H1 (cell line): Measurements from ENCODE around the gene APOC1. TPM values are rescaled to one million over a fixed set of nuclear protein-coding genes. Genes with fewer than 3 reads are reported as not detected.

Source experiments
- CTCF ChIA-PET: fragments of 300-600 bp; sonication (Branson Sonifier 250); formaldehyde crosslinking; loops from one replicate; lab custom pipeline; 2021; ENCODE audit not compliant: partially characterized antibody; lab: Charles Lee
- POLR2A ChIA-PET: fragments of 300-600 bp; sonication (Branson Sonifier 250); formaldehyde crosslinking; loops from one replicate; lab custom pipeline; 2021; ENCODE audit warnings: inconsistent platforms; ENCODE audit not compliant: partially characterized antibody; lab: Charles Lee
- DNase-seq, 2 experiments: peaks; one replicate each; pipeline versions ENCODE4 v3.0.0 to v3.0.0-alpha.2; 2010 to 2022; ENCODE audit warnings: low spot score in 2 of 2, low read depth in 1 of 2, mixed read lengths in 1 of 2
- FAIRE-seq: peaks from 2 replicates; lab custom pipeline; 2011; peaks lifted over from hg19 to GRCh38; lab: Jason Lieb, UNC
- H2AFZ ChIP-seq: 2 replicates; pipeline ENCODE4 v1.8.1; 2012; ENCODE audit warnings: low read length, inconsistent platforms
- H2AK5ac ChIP-seq: 2 replicates; pipeline ENCODE4 v1.6.1; 2013; ENCODE audit warnings: low read depth, low read length
- H2BK120ac ChIP-seq: replicated peaks from 2 replicates; pipeline ENCODE3; 2013; ENCODE audit warnings: low read depth, low read length, inconsistent platforms
- H2BK12ac ChIP-seq: 2 replicates; pipeline ENCODE4 v1.6.1; 2013; ENCODE audit warnings: low read depth, low read length
- H2BK15ac ChIP-seq: 2 replicates; pipeline ENCODE4 v1.6.1; 2013; ENCODE audit warnings: low read length
- H2BK20ac ChIP-seq: 2 replicates; pipeline ENCODE4 v1.6.1; 2013; ENCODE audit warnings: low read length
- H2BK5ac ChIP-seq: 2 replicates; pipeline ENCODE4 v1.6.1; 2013; ENCODE audit warnings: low read depth, low read length
- H3K14ac ChIP-seq: 2 replicates; pipeline ENCODE4 v1.6.1; 2013; ENCODE audit warnings: inconsistent platforms; ENCODE audit not compliant: insufficient read length
- H3K18ac ChIP-seq: 2 replicates; pipeline ENCODE4 v1.6.1; 2013; ENCODE audit warnings: low read length; ENCODE audit errors: extremely low read depth
- H3K23ac ChIP-seq: 2 replicates; pipeline ENCODE4 v1.6.1; 2013; ENCODE audit warnings: inconsistent platforms; ENCODE audit not compliant: insufficient read length
- H3K23me2 ChIP-seq: 2 replicates; pipeline ENCODE4 v1.6.1; 2013; ENCODE audit warnings: low read depth, low read length
- H3K27ac ChIP-seq: 2 replicates; pipeline ENCODE4 v1.6.1; 2011; ENCODE audit warnings: low read depth, low read length, inconsistent platforms
- H3K27me3 ChIP-seq, 4 experiments: replicated peaks in 1 of 4; 1 replicate in 1 of 4; 2 replicates in 3 of 4; pipeline versions ENCODE4 v1.6.1 to v1.8.1; 2011 to 2013; ENCODE audit warnings: low read length in 3 of 4, mild to moderate bottlenecking in 3 of 4, inconsistent platforms in 2 of 4, mixed read lengths in 2 of 4, moderate library complexity in 1 of 4; ENCODE audit not compliant: control insufficient read depth in 3 of 4, insufficient read depth in 3 of 4; ENCODE audit errors: extremely low read depth in 1 of 4
- H3K36me3 ChIP-seq, 4 experiments: 2 replicates each; pipeline versions ENCODE4 v1.6.1 to v1.8.1; 2011 to 2013; ENCODE audit warnings: mild to moderate bottlenecking in 4 of 4, low read length in 3 of 4, moderate library complexity in 2 of 4, control low read depth in 1 of 4, inconsistent platforms in 1 of 4; ENCODE audit not compliant: insufficient read depth in 4 of 4, control insufficient read depth in 2 of 4
- H3K4ac ChIP-seq: replicated peaks from 2 replicates; pipeline ENCODE3; 2013; ENCODE audit warnings: low read length, low read depth, mixed read lengths, inconsistent platforms; ENCODE audit not compliant: insufficient read length
- H3K4me1 ChIP-seq, 4 experiments: replicated peaks in 1 of 4; 1 replicate in 1 of 4; 2 replicates in 3 of 4; pipeline versions ENCODE4 v1.6.1 to v1.8.1; 2011 to 2013; ENCODE audit warnings: low read length in 3 of 4, inconsistent platforms in 2 of 4, mixed read lengths in 1 of 4; ENCODE audit not compliant: insufficient read depth in 4 of 4, control insufficient read depth in 3 of 4
- H3K4me2 ChIP-seq, 2 experiments: 2 replicates each; pipeline versions ENCODE4 v1.6.1 to v1.8.1; 2011 to 2013; ENCODE audit warnings: low read depth in 2 of 2, low read length in 2 of 2, control low read depth in 1 of 2, inconsistent platforms in 1 of 2, mild to moderate bottlenecking in 1 of 2; ENCODE audit not compliant: insufficient read depth in 1 of 2
- H3K4me3 ChIP-seq, 4 experiments: fragments of 200-600, 300-600 bp in 1 of 4; sonication (generic), shearing (Covaris generic), sonication (Bioruptor Twin) in 1 of 4; 2 replicates each; pipeline versions ENCODE4 v1.5.1 to v1.8.1; 2011 to 2016; ENCODE audit warnings: low read length in 4 of 4, low read depth in 3 of 4, control low read depth in 2 of 4, inconsistent platforms in 2 of 4, mild to moderate bottlenecking in 2 of 4, mixed read lengths in 1 of 4, moderate library complexity in 1 of 4; ENCODE audit not compliant: insufficient read depth in 2 of 4; ENCODE audit errors: extremely low read depth in 1 of 4
- H3K56ac ChIP-seq: replicated peaks from 2 replicates; pipeline ENCODE3; 2013; ENCODE audit warnings: low read depth, mild to moderate bottlenecking, mixed read lengths, low read length, inconsistent platforms; ENCODE audit not compliant: insufficient read length
- H3K79me1 ChIP-seq: 2 replicates; pipeline ENCODE4 v1.6.1; 2013; ENCODE audit warnings: low read depth, low read length, control low read depth
- H3K79me2 ChIP-seq, 2 experiments: 2 replicates each; pipeline versions ENCODE4 v1.6.1 to v1.8.1; 2012 to 2013; ENCODE audit warnings: low read length in 2 of 2, mild to moderate bottlenecking in 2 of 2, inconsistent platforms in 1 of 2; ENCODE audit not compliant: insufficient read depth in 2 of 2, control insufficient read depth in 1 of 2
- H3K9ac ChIP-seq, 4 experiments: replicated peaks in 1 of 4; 1 replicate in 1 of 4; 2 replicates in 3 of 4; pipeline versions ENCODE4 v1.6.1 to v1.8.1; 2011 to 2013; ENCODE audit warnings: low read depth in 3 of 4, low read length in 3 of 4, control low read depth in 2 of 4, mild to moderate bottlenecking in 2 of 4, moderate library complexity in 2 of 4, inconsistent platforms in 1 of 4; ENCODE audit errors: extremely low read depth in 1 of 4
- H3K9me3 ChIP-seq, 2 experiments: 2 replicates each; pipeline versions ENCODE4 v1.6.1 to v1.8.1; 2012 to 2013; ENCODE audit warnings: mild to moderate bottlenecking in 2 of 2, moderate library complexity in 2 of 2, control low read depth in 1 of 2, inconsistent platforms in 1 of 2, low read depth in 1 of 2, low read length in 1 of 2, mixed read lengths in 1 of 2; ENCODE audit not compliant: insufficient read depth in 2 of 2
- H4K20me1 ChIP-seq, 2 experiments: replicated peaks in 1 of 2; 2 replicates each; pipeline versions ENCODE3 to v1.8.1; 2011 to 2013; ENCODE audit warnings: inconsistent platforms in 2 of 2, low read length in 2 of 2, mild to moderate bottlenecking in 1 of 2; ENCODE audit not compliant: insufficient read depth in 2 of 2, control insufficient read depth in 1 of 2
- H4K5ac ChIP-seq: 2 replicates; pipeline ENCODE4 v1.6.1; 2013; ENCODE audit warnings: low read length, low read depth, mixed read lengths, inconsistent platforms; ENCODE audit not compliant: insufficient read length
- H4K8ac ChIP-seq: 2 replicates; pipeline ENCODE4 v1.8.0; 2013; ENCODE audit warnings: mild to moderate bottlenecking, moderate library complexity, low read length, inconsistent platforms; ENCODE audit not compliant: insufficient read depth; ENCODE audit errors: extremely low read depth
- H4K91ac ChIP-seq: replicated peaks from 2 replicates; pipeline ENCODE3; 2013; ENCODE audit warnings: low read length, mixed read lengths, inconsistent platforms; ENCODE audit not compliant: insufficient read length
- BCL11A ChIP-seq, 2 experiments: IDR thresholded peaks; one replicate each; pipeline ENCODE4 v1.6.1; 2011; ENCODE audit warnings: low read depth in 2 of 2, low read length in 2 of 2, mild to moderate bottlenecking in 2 of 2
- CBX8 ChIP-seq: fragments of 300-800, 300-1000 bp; sonication (generic); IDR thresholded peaks from 2 replicates; pipeline ENCODE4 v1.7.1; 2016; ENCODE audit warnings: low read depth, low read length, borderline replicate concordance
- CEBPB ChIP-seq: IDR thresholded peaks from 2 replicates; pipeline ENCODE4 v1.6.1; 2012; ENCODE audit warnings: low read depth, low read length
- CTBP2 ChIP-seq: IDR thresholded peaks from 2 replicates; pipeline ENCODE4 v1.7.0; 2011; ENCODE audit warnings: borderline replicate concordance, mild to moderate bottlenecking, moderate library complexity, mixed read lengths, low read length; ENCODE audit not compliant: insufficient read depth, insufficient read length
- HDAC6 ChIP-seq: IDR thresholded peaks from one replicate; pipeline ENCODE4 v1.7.1; 2012; ENCODE audit warnings: low read depth, mild to moderate bottlenecking, inconsistent platforms, low read length, moderate library complexity
- POLR2AphosphoS5 ChIP-seq: IDR thresholded peaks from 2 replicates; pipeline ENCODE4 v1.6.1; 2011; ENCODE audit warnings: low read depth, low read length
- RNF2 ChIP-seq: fragments of 200-900, 300-1000 bp; sonication (generic); IDR thresholded peaks from 2 replicates; pipeline ENCODE4 v1.7.1; 2016; ENCODE audit warnings: borderline replicate concordance, low read depth, mild to moderate bottlenecking, antibody characterized with exemption, low read length; ENCODE audit not compliant: poor library complexity, severe bottlenecking; ENCODE audit errors: missing control alignments
- SIN3A ChIP-seq, 2 experiments: IDR thresholded peaks in 1 of 2; conservative IDR thresholded peaks in 1 of 2; 2 replicates each; pipeline ENCODE4 v1.6.1; 2011 to 2012; ENCODE audit warnings: low read length in 2 of 2, improper control_type of control experiment in 1 of 2, low read depth in 1 of 2, mild to moderate bottlenecking in 1 of 2
- SIX5 ChIP-seq: IDR thresholded peaks from 2 replicates; pipeline ENCODE4 v1.6.1; 2011; ENCODE audit warnings: mild to moderate bottlenecking, low read depth, low read length
- ZNF274 ChIP-seq: IDR thresholded peaks from 2 replicates; pipeline ENCODE4 v1.7.0; 2012; ENCODE audit warnings: low read length, borderline replicate concordance; ENCODE audit errors: extremely low read depth
- WGBS, 2 experiments: shearing (Covaris generic) in 1 of 2; methylation state at CpG; one replicate each; pipeline versions ENCODE4 v1.1.6 to v1.1.7; 2013 to 2015; ENCODE audit warnings: low lambda C conversion rate in 2 of 2, mixed read lengths in 2 of 2, inconsistent platforms in 1 of 2, low coverage in 1 of 2, missing lambda C conversion rate in 1 of 2; ENCODE audit not compliant: insufficient replicate concordance in 2 of 2, insufficient coverage in 1 of 2, insufficient read length in 1 of 2; ENCODE audit errors: extremely low coverage in 1 of 2, missing lambda C conversion rate in 1 of 2; 5-methylcytosine and 5-hydroxymethylcytosine counted together
- polyA plus RNA-seq, 7 experiments: library from polyadenylated mRNA; depleted of rRNA in 3 of 7; stranded (reverse) in 5 of 7; unstranded in 2 of 7; fragments of >200 nt in 5 of 7; fragments of 200-250 nt in 2 of 7; gene quantifications; 1 replicate in 5 of 7; 2 replicates in 1 of 7; 4 replicates in 1 of 7; pipeline versions ENCODE4 v1.2.1 to v1.2.3, GENCODE V29; 2011 to 2013; ENCODE audit warnings: missing spikeins in 2 of 7, mixed read lengths in 2 of 7
- total RNA-seq: library from RNA; stranded (reverse); fragmentation: NEBNext Ultra II Directional; extraction: Animal tissue kit (Norgen Biotek cat#: 25700); gene quantifications from 2 replicates; pipeline ENCODE4 v1.2.1, GENCODE V29; 2021

The APOC1 gene
- total and polyA plus RNA-seq, 2 of the 8 experiments (the other 6 are each of a cell fraction or from before 2014, with no cell fraction given), result 55.8 to 78.2 TPM

DNA sequence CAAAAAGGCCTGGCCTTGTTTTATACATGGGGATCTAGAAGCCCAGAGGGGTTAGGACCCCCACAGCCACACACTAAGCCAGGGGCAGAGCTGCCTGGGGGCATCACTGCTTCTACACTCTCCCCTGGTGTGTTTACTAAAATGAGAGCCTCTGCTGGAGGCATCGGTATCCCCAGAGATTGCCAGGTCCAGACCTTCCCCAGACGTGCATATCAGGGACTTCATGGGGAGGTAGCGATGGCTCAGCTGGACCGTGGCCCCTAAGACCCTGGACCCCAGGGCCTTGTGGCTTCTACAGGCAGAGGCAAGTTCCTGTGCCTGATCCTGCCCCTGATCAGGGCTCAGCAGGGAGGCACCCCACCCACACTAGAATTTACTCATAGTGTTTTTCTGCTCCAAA is 54.3 kb downstream of the APOC1 start:
- Histone ChIP-seq H4K5ac (no peak overlapping the region), H4K8ac (no peak overlapping the region), H3K79me2 (no peaks in the 10 kb centered on the region; a peak in 1 of 4 replicates), H2BK5ac (no peak overlapping the region), H3K4me1 (no peaks in the 10 kb centered on the region), H3K14ac (no peak overlapping the region), H2AFZ (no peak overlapping the region), H2AK5ac (no peak overlapping the region), H2BK20ac (no peak overlapping the region)
- DNase-seq (no peak), FAIRE-seq (no peak)
- TF ChIP-seq CTBP2 (no peak), ZNF274 (no peak), CBX8 (no peak), SIX5 (no peak), HDAC6 (no peak), CEBPB (no peak), POLR2AphosphoS5 (no peak), BCL11A (IDR thresholded peaks at IDR 0.05; ENCODE audit: low read depth in 2 of 2, low read length in 2 of 2) (no peak), SIN3A (conservative IDR thresholded peaks at IDR 0.05 in 1 of 2, IDR thresholded peaks at IDR 0.05 in 1 of 2; ENCODE audit: low read depth in 1 of 2, low read length in 2 of 2) (no peak), RNF2 (no peak)
- TF ChIP-seq, all 59 proteins: peak for 0
- no peak overlapping the region for H3K9ac ChIP-seq
- H3K56ac ChIP-seq, result no peak overlapping the region
- CTCF ChIA-PET, result interaction anchor here (0.7 kb wide), 1 partner anchor 64 kb away, joined by 3 read pairs; no protein-coding TSS in a partner anchor
- 83% methylated on average over 4 of the region's 4 CpGs; no CpG with 5 or more reads in 1 of the 2 experiments for WGBS, 2 experiments
- H3K27me3 ChIP-seq, result no peaks in the 10 kb centered on the region
- H3K79me1 ChIP-seq, result no peaks in the 10 kb centered on the region
- H3K4me3 ChIP-seq, result no peak overlapping the region
- no peak overlapping the region for H4K91ac ChIP-seq
- H3K36me3 ChIP-seq, result peaks cover 0 to 14% (median 6%) of the 10 kb centered on the region in 4 experiments; a peak in 5 of 8 replicates
- H3K4me2 ChIP-seq, result no peak overlapping the region
- H3K27ac ChIP-seq, result no peak overlapping the region
- no peak overlapping the region for H2BK120ac ChIP-seq
- POLR2A ChIA-PET, result interaction anchor here (0.6 to 0.7 kb wide), 2 partner anchors 13 to 69 kb away, joined by 3 to 5 read pairs; partner anchors contain the start of gene CLPTM1
- no peaks in the 10 kb centered on the region for H3K9me3 ChIP-seq
- no peak overlapping the region for H3K23ac ChIP-seq
- H2BK12ac ChIP-seq, result no peak overlapping the region
- H3K18ac ChIP-seq, result no peak overlapping the region
- no peak overlapping the region for H2BK15ac ChIP-seq
- H3K23me2 ChIP-seq, result no peaks in the 10 kb centered on the region
- no peak overlapping the region for H3K4ac ChIP-seq
- H4K20me1 ChIP-seq, result peaks cover 4% of the 10 kb centered on the region in 2 experiments
